Iris pigment epithelial cell (primary cell): ENCODE data around the gene WNT4.
A peak's percentile ranks its signal among the peaks of the same experiment; 100 is the strongest.

Experiments
- DNase-seq: peaks from one replicate; pipeline ENCODE4 v3.0.0-alpha.2; 2011; ENCODE audit warnings: low read depth

WNT4 gene

DNA sequence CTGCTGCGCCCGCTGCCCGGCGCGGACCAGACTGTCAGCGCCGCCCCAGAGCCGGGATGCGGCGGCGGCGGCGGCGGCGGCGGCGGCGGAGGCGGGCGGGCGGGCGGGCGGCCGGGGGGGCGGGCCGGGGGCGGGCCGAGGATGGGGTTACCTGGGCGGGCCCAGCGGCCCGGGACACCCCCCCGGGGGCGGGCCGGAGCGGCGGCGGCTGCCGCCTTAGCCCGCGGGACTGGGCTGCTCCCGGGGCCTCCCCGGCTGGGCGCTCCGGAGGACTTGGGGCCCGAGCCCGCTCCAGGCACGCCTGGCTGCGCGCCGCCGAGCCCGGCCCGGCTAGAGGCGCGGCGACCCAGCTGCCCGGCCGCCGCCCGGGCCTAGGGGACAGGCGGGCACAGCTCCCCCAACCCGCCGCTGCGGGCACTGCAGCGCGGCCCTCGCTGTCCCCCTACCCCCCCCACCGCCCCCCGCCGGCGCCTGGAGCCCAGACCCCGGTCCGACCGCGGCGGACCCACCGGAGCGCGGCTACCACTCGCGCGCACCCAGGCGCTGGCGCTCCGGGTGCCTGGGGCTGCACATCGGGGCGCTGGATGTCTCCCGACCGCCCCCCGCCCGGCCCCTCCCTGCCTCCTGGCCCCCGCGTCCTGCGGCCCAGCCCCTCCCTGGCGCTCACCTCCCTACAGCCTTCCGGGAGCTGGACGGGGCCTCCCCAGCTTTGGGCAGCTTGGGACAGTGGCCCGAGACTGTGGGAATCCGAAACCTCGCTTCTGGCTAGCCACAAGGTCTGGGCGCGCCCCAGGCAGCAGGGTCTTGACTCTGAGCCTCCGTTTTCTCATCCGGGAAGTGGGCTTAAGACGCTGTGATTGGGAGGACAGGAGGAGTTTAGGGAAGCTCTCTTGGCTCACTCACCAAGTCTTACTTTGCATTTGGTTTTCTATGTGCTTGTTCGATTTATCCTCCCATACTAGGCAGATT, at the start of gene WNT4:
Gene WNT4 (minus strand): TSS at position 33 of the 969 bp plus-strand sequence. CDS start 175 bp downstream, outside the sequence.
- peak; percentile 31 for DNase-seq

DNA sequence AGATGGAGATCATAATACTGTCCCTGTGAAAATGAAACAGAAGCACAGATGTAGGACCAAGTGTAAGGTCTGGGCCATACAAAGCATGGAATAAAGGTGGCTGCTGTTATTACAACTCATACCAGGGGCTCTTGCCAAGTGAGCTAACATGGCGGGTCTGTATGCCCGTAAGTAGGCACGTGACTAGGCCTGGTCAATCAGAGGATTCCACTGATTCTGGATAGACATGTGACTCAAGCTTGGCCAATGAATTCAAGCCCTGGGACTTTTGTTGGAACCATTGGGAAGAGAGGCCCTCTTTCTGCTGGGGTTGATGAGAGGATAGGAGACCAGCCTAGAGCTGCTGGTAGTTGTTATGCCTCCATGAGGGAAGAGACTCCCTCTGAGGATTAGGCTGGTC, 47.8 kb upstream of the WNT4 start:
- no peak for DNase-seq

DNA sequence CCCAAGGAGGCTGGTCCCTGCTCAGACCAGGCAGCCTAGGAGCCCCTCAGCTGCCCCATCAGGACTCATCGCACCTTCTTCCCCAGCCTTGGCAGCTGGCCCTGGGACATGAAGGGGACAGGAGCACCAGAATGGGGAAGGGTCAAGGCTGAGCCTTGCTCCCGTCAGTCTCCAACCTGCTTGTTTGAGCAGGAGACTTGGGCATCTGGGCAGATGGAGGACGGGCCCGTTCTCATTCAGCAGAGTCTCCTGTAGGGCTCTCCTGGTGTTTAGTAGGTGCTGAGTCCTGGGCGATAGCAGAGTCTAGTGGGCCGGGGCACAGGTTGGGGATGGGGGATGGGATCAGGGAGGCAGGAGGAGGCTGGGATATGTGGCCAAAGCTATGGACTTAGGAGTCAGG, 47.4 kb upstream of the WNT4 start:
- no peak for DNase-seq

DNA sequence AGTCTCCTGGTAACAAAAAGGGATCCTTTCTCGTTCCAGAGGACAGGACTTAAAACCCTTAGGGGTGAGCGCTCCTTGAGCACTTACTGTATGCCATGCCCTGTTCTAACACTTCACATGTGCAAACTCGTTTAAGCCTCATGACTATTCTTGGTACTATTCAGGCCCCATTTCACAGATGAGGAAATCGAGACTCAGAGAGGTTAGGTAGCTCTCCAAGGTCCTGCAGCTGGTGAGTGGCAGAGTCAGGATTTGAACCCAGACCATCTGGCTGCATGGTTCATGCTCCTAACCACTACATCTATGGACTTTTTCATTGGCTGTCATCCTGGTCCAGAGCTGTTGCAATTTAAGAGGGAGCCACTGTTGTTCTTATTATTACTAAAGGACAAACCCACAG, 46.7 kb upstream of the WNT4 start:
- DNase-seq = no peak

DNA sequence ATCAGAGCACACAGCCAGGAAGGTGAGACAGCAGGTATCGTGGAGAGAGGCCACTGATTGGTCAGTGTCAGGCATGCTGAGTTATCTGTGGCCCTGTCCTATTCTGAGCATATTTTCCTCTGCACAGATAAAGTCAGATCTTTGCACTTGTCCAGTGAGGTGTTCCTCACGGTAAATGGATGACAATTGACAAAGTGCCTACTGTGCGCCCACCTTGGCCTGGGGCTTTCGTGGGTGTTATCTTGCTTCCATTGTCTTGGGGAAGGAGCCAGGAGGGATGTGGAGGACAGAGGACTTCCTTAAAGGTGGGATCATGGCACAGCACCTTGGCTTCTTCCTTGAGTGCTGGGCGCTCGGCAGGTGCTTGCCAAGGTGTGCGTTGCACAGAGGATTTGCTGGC, 46.0 kb upstream of the WNT4 start:
- no peak for DNase-seq

DNA sequence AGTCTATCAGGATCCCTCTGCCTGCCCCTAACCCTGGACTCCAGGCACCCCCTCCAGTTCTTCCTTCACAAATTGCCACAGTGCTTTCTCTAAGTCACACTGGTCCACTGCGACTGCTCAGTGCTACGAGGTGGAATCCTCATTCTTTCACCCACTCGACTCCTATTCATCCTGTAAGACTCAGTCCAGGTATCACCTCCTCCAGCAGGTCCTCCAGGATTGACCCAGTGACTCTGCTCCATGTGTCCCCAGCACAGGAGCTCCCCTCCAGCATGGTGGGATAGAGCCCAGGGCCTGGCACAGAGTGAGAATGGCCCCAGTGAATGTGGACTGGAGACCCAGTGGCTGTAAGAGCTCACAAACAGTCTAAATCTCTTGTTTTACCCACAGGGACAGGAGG, 45.5 kb upstream of the WNT4 start:
- DNase-seq = no peak

DNA sequence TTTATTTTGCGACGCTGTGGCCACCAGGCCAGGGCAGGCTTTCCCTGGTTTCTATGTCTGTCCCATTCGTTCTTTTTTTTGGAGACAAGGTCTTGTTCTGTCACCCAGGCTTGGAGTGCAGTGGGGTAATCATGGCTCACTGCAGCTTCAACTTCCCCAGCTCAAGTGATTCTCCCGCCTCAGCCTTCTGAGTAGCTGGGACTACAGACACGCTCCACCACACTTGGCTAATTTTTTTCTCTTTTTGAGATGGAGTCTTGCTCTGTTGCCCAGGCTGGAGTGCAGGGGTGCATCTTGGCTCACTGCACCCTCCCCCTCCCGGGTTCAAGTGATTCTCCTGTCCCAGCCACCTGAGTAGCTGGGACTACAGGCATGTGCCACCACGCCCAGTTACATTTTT, 43.4 kb upstream of the WNT4 start:
- no peak for DNase-seq

DNA sequence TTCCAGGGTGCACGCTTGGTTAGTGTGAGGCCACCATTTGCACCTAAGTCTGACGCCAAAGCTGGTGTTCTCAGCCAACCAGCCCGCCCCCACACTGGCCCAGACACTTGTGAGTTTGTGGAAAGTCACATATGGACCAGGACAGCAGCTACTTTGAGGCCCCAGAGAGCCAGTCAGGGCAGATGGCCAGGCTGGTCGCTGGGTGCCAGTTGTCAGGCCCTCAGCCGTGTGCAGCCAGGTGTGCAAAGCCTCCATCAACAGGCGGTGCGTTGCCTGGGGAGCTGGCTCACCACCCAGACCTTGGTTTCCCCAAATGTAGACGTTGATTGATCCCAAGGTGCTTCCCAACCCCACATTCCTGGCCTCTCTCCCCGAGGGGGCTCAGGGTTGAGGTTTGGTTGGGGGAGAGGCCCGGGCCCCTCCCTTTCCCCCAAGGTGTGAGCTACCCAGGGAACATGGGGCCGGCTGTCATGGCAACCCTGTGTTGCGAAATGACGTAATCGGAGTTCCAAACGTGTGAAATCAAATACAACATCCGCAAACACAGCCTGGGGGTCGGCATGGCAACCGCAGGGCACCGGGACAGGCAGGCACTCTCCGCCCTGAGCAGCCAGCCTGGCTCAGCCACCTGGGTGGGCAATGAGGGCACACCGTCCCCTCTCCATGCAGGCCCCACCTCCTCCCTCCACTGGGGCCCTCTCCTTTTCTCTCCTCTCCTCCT, 42.2 kb upstream of the WNT4 start:
- peak; percentile 11 for DNase-seq

DNA sequence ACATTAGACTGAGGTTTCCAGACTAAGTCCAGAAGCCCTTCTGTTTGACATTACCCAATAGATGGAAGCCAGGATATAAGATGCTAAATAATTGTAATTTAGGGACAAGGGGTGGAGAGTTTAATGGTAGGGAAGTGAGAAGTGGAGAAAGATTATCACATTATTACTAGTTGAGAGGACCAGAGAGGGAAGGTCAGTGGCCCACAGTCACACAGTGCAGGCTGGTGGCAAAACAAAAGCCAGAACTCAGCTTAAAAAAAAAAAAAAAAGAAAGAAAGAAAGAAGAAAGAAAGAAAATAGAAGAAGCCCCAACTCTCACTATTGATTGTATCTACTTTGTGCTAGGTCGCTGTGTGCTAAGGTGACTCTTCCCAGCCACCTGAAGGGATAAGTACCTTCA, 41.6 kb upstream of the WNT4 start:
- DNase-seq = no peak

DNA sequence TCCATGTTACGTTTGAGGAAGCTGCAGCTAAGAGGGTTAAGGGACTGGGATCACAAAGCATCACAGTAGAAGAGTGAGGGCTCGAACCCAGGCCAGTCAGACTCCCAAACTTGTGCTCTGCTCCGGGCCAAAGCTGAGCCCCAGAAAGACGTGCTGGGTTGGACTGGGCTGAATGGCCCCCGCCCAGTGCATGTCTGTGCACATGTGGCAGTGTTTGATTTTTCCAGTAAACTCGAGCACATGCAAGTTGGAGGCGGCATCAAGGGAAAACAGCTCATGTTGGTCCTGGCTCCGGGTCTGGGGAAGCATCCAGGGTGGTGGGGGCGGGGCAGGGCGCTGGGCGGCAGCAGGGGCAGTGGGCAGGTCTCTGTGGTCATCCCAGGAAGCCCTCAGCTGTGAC, 39.8 kb upstream of the WNT4 start:
- DNase-seq = no peak

DNA sequence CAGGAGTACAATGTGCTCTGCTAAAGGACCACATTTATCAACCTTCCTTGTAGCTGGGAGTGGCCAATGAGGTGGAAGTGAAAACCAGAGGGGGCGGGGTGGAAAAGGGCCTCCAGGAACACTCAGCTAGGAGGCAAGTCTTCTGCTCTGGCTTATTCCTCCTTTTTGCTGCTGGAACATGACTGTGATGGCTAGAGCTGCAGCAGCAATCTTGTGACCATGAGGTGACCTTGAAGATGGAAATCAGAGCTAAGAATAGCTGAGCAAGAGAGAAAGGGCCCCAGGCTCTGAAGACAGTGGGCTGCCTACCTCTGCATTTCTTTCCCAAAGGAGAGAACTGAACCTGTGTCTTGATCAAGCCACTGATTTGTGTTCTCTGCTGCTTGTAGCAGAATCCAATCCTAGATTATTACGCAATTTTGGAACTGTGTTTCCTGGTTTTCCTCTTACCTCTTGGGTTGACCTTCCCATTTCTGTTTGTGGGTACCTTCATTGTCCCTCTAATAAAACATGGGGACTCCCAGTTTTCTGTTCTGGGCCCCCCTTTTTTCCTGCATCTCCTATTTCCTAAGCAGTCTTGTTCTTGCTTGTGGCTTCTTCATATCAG, 36.4 kb upstream of the WNT4 start:
- DNase-seq = no peak

DNA sequence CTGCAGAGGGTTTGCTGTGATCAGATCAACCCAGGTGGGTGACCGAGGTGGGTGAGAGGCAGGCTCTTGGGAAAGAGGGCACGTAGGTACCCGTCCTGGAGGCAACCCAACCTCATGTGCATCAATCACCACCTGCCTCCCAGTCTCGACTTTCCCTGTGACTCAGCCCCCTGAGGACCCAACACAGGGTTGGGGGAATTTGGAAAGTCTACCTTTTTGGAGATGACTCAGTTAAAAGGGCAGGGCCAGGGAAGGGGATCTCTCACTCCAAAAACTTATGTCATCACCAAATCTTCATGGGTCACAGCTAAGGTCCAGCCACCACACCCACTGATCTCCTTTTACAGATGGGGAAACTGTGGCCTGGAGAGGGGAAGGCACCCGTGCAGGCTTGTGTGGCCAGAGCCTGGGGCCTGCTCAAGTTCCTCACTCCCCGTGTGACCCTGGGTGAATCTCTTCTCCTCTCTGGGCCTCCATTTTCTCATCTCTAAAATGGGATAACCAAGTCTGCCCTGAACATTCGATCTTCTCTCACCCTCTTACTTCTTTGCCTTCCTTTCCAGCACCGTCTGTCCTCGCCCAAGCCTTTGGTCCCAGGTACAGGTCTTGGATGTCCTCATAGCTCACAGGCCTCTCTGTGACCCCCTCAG, 34.6 kb upstream of the WNT4 start:
- no peak for DNase-seq

DNA sequence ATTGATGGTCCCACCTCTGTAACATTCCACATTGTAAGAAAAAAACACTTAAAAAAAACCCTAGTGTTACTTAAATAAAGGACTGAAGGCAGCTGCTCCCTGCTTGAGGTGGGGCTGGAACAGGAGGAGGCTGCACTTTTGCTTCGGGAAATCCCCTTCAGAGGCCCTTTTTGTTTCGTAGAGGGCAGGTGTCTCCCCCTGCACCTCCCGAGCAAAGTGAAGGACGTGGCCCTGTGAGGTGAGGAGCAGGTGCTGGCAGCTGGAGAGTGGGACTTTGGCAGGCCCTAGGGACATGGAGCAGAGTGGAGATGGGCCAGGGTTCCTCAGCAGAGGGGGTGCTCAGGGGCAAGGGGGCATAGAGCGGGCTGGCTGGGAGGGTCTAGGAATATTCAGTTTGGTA, 33.4 kb upstream of the WNT4 start:
- DNase-seq = no peak

DNA sequence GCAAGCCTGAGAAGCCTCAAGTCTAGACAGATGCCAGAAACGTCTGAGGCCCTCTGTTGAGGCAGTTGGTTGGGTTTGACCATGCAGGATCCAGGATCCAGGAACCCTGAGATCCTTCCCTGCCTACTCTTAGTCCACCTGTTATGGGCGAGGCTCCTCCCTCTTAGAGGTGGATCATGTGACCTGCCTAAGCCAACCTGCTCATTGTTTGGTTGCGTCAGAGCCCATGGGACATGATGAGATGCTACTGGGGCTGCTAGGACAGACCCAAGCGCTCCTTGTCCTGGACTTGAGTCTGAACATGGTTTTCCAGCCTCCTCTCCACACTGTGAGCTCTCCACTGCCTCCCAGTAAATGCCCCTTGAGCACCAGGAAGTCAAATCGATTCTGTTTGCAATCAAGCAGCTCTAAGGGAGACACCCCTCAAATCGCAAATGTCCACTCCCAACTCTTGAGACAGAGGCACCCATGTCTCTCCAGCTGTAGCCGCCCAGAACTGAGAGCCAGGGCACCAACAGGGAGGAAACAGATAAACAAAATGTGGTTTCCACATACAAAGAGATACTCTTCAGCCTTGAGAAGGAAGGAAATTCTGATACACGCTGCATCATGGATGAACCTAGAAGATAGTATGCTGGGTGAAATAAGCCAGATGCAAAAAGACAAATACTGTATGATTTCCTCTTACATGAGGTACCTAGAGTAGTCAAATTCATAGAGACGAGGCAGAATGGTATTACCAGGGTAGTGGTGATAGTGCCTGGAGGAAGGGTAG, 31.7 kb upstream of the WNT4 start:
- no peak for DNase-seq

DNA sequence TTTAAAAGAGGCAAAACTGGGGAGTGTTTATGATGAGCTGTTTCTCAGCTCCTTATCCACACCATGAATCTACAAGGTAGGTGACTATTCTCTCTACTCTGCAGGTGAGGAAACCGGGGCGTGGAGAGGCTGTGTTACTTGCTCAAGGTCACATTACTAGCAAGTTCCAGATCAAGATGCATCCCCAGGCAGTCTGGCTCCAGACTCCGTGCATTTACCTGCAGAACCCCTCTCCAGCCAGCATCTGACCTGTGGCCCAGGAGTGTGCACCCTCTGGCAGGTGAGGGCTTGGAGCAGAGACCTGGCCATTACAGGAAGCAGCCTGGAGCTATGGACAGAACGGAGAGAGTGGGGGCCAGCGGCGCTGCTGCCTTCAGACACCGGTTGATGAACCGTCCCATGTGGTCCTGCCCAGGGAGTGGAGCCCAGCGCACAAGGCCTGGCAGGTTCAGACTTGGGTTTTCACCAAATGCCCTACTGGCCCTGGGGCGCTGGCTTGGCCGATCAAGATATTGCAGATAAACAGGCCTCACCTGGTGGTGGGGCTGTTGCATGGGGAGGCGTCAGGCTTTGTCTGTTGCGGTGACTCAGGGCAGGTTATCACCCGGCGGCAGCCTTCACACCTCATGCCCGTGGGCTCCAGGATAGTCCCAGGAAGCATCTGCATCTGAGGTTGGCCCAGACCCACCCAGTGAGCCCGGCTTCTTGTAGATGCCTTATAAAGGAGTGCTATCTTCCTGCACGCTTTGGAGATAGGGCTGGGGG, 29.2 kb upstream of the WNT4 start:
- DNase-seq = no peak

DNA sequence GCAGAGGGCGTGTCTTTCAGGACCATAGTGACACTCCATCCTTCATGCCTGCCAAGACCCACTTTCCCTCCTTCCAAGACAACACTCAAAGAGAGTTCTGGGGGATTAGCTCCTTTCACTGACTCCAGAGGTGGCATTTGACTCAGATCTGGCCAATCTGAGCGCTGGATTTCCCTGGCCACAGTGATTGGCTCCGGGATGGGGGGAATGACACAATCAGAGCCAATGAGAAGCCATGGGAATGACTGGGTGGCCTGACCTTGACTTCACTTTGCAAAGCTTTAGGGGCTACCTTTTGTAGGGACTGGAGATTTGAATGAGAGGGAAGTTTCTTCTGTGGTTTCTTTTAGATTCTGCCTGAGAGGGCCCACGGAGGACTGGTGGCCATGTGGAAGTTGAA, 26.9 kb upstream of the WNT4 start:
- no peak for DNase-seq

DNA sequence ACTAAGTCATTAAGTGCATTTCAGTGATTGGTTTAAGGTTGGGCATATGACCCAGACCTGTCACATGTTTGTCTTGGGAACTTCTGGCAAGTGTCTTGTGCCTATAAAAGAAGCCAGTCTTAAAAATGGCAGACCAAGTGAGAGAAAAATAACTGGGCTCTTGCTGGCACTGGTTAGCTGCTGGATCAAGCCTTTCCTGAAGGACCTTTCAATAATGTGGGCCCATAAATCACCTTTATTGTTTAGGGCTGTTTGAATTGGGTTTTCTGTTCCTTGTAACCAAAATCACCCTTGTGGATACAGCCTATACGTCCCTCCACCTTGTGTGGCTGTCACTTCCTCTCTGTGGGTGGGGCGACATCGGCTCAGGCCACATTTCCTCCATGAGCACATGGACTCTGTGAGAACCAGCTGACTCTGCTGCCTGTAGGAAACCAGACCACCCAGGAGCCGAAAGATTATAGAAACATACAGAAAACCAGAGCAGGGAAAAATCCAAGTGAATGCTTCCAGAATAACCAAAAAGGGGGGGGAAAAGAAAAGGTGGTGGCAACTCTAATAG, 25.6 kb upstream of the WNT4 start:
- no peak for DNase-seq

DNA sequence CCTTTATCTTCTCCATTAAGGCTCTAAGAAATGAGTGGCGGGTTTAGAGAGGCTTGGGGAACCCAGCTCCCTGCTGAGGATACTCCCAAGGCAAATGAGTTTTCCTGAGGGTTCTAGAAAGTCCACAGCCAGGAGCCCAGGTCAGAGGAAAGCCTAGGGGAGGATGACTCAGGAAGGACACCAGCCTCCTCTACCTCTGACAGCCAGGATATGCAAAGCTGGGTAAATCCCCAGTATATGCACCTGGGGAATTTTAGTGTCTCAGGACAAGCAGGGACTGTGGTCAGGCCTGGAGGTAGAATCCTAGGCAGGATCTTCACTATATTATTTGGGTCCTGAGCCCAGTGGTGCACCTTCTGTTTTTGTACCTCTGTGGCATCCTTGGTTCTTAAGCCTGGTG, 23.5 kb upstream of the WNT4 start:
- DNase-seq = no peak

DNA sequence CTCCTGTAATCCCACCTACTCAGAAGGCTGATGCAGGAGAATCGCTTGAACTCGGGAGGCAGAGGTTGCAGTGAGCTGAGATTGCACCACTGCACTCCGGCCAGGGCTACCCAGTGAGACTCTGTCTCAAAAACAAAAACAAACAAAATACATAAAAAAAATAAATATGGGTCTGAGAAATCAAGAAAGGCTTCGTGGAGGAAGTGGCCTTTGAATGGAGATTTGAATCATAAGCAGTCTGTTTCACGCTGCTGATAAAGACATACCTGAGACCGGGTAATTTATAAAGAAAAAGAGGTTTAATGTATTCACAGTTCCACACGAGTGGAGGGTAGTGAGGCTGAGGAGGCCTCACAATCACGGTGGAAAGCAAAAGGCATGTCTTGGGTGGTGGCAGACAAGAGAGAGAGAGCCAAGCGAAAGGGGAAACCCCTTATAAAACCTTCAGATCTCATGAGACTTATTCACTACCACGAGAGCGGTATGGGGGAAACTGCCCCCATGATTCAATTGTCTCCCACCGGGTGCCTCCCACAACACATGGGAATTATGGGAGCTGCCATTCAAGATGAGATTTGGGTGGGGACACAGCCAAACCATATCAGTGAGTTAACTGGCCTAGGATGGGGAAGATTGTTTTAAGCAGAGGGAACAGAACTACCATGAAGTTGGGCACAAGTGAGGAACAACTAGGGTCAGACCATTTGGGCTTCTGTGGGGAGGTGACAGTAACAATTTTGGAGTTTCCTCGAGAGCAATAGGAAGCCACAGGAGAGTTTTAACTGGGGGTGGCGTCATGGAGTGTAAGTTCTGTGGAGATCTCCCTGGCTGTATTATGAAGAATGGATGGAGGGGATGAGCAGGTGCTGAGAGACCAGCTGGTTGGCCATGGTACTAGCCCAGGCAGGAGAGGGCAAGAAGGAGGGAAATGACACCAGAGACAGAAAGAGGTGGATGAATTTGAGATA, 22.2 kb upstream of the WNT4 start:
- no peak for DNase-seq
